SU-DHL-6 (cell line): ENCODE results near the gene TOP2A.

Experiments
- H2AFZ ChIP-seq: fragments of 200-600 bp; sonication (generic); 2 replicates; pipeline ENCODE4 v1.6.1; 2014; ENCODE audit warnings: low read depth, mild to moderate bottlenecking, moderate library complexity, mixed read lengths, antibody characterized with exemption, low read length; ENCODE audit not compliant: severe bottlenecking
- H3F3A ChIP-seq: fragments of 200-600 bp; shearing (Covaris generic); 2 replicates; pipeline ENCODE4 v1.6.0; 2016; ENCODE audit warnings: antibody characterized with exemption, mild to moderate bottlenecking; ENCODE audit not compliant: insufficient read depth
- H3K27ac ChIP-seq: fragments of 200-600 bp; sonication (generic); 2 replicates; pipeline ENCODE4 v1.5.1; 2016; ENCODE audit warnings: low read depth, mild to moderate bottlenecking, low read length, moderate library complexity, mixed read lengths
- H3K27me3 ChIP-seq: fragments of 200-600 bp; sonication (generic), shearing (Covaris generic); 2 replicates; pipeline ENCODE4 v1.6.0; 2014; ENCODE audit warnings: mild to moderate bottlenecking, low read length
- H3K36me3 ChIP-seq: fragments of 200-600 bp; sonication (generic); 2 replicates; pipeline ENCODE4 v1.6.1; 2014; ENCODE audit warnings: mild to moderate bottlenecking, low read length, mixed read lengths
- H3K4me2 ChIP-seq: fragments of 300-600, 200-600 bp; shearing (Covaris generic), sonication (generic); 2 replicates; pipeline ENCODE4 v1.6.0; 2014; ENCODE audit warnings: low read length, low read depth, mild to moderate bottlenecking; ENCODE audit not compliant: poor library complexity, severe bottlenecking
- H3K4me3 ChIP-seq: fragments of 200-600 bp; sonication (generic); 2 replicates; pipeline ENCODE4 v1.5.1; 2014; ENCODE audit warnings: antibody characterized with exemption, low read length, mild to moderate bottlenecking, mixed read lengths; ENCODE audit not compliant: insufficient read depth, poor library complexity, severe bottlenecking
- H3K79me2 ChIP-seq: fragments of 200-600 bp; sonication (generic); 2 replicates; pipeline ENCODE4 v1.6.1; 2014; ENCODE audit warnings: mild to moderate bottlenecking, low read length, moderate library complexity; ENCODE audit not compliant: insufficient read depth
- H3K9ac ChIP-seq: fragments of 200-600 bp; sonication (generic); 2 replicates; pipeline ENCODE4 v1.7.0; 2014; ENCODE audit warnings: mild to moderate bottlenecking, low read length
- H3K9me2 ChIP-seq: fragments of 200-600 bp; sonication (generic); replicated peaks from 2 replicates; pipeline ENCODE4 v1.6.1; 2014; ENCODE audit warnings: low read length; ENCODE audit not compliant: insufficient read depth
- H3K9me3 ChIP-seq: fragments of 200-600 bp; sonication (generic); 2 replicates; pipeline ENCODE4 v1.6.1; 2014; ENCODE audit warnings: low read length, mixed read lengths; ENCODE audit not compliant: insufficient read depth
- H4K20me1 ChIP-seq: fragments of 200-600 bp; sonication (generic); 2 replicates; pipeline ENCODE4 v1.6.1; 2014; ENCODE audit warnings: low read depth, mild to moderate bottlenecking, antibody characterized with exemption, low read length, moderate library complexity, mixed read lengths
- EZH2phosphoT487 ChIP-seq: fragments of 200-600 bp; sonication (generic), shearing (Covaris generic); conservative IDR thresholded peaks from 2 replicates; pipeline ENCODE4 v1.6.1; 2018; ENCODE audit warnings: mild to moderate bottlenecking, antibody characterized with exemption, low read length, moderate library complexity, mixed read lengths
- TF ChIP-seq, protein P1 (sequence below): fragments of 200-600 bp; sonication (generic); IDR thresholded peaks from one replicate; pipeline ENCODE4 v1.5.1; 2017; ENCODE audit warnings: antibody characterized with exemption, mild to moderate bottlenecking, low read length, moderate library complexity; ENCODE audit not compliant: insufficient read depth, poor library complexity, severe bottlenecking

TOP2A gene

DNA sequence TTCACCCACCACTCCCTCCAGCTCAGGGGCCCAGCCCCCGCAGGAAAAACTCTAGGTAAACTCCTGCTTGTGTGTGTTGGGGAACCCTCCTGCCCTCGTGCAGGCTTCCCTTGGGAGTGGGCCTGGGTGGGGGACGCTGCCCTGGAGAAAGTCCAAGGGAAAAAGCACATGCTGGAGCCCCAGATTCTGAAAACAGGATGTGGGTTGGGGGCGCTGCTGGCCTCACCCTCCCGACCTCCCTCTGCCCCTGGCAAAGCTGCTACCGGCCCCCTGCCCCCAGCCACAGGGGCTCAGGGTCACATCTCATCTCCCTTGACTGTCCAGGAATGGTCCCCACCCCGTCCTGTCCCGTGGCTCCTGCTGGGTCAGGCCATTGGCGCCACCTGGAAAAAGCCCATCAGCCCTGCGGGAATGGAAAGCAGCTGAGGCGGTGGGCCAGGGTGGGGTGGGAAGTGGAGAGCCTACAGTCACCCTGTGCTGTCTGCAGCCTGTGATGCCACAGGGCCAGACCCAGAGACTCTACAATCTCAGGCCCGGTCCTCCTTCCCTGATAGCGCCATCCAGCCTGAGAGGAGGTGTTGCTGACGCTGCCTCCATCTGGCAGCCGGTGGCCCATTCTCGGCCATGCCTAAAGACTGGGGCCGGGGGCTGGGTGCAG lies 50.7 kb downstream of the TOP2A start:
- TF ChIP-seq, protein P1, sequence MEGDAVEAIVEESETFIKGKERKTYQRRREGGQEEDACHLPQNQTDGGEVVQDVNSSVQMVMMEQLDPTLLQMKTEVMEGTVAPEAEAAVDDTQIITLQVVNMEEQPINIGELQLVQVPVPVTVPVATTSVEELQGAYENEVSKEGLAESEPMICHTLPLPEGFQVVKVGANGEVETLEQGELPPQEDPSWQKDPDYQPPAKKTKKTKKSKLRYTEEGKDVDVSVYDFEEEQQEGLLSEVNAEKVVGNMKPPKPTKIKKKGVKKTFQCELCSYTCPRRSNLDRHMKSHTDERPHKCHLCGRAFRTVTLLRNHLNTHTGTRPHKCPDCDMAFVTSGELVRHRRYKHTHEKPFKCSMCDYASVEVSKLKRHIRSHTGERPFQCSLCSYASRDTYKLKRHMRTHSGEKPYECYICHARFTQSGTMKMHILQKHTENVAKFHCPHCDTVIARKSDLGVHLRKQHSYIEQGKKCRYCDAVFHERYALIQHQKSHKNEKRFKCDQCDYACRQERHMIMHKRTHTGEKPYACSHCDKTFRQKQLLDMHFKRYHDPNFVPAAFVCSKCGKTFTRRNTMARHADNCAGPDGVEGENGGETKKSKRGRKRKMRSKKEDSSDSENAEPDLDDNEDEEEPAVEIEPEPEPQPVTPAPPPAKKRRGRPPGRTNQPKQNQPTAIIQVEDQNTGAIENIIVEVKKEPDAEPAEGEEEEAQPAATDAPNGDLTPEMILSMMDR, result no peak
- TF ChIP-seq EZH2phosphoT487, result no peak
- H3K4me2 ChIP-seq, result no peak overlapping the region
- H4K20me1 ChIP-seq, result no peaks in the 10 kb centered on the region; the same call in 1 of the 2 replicates
- no peaks in the 10 kb centered on the region for H3F3A ChIP-seq
- H3K79me2 ChIP-seq, result no peaks in the 10 kb centered on the region
- no peak overlapping the region for H2AFZ ChIP-seq
- no peaks in the 10 kb centered on the region for H3K36me3 ChIP-seq
- no peaks in the 10 kb centered on the region for H3K27me3 ChIP-seq
- H3K4me3 ChIP-seq, result no peak overlapping the region
- H3K9me3 ChIP-seq, result no peaks in the 10 kb centered on the region
- H3K27ac ChIP-seq, result no peak overlapping the region
- no peaks in the 10 kb centered on the region for H3K9me2 ChIP-seq
- no peak overlapping the region for H3K9ac ChIP-seq

DNA sequence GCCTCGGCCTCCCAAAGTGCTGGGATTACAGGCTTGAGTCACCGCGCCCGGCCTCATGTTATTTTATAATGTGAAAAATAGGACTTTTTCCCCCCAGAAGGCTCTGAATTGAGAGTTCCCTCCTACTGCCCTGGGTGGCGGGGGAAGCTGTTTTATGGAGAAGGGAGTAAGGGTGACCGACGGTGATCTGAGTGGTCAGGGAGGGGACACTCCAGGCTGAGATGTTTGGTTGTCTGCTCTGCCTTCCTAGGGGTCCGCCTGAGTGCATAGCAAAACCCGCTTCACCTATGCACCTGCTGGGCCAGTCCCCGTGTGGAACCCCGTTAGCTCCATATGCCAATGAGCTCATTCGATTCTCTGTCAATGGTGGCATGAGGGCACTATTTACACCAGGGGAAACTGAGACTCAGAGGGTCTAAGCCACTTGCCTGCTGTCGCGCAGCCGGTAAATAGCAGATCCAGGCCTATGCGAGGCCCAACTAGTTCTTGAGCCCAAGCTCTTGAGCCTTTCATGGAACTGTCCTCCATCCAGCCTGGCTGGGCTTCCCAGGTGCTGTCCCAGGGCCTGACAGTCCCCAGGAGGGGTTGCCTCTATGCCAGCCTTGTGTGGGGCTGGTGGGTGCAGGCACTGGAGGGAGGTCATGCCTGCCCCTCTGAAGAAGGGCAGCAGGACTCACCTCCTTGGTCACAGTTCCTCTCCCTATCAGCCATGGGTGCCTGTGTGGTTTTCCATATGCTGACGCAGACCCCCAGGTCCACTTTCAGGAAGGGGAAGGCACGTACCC lies 51.4 kb downstream of the TOP2A start:
- no peak overlapping the region for H3K4me2 ChIP-seq

DNA sequence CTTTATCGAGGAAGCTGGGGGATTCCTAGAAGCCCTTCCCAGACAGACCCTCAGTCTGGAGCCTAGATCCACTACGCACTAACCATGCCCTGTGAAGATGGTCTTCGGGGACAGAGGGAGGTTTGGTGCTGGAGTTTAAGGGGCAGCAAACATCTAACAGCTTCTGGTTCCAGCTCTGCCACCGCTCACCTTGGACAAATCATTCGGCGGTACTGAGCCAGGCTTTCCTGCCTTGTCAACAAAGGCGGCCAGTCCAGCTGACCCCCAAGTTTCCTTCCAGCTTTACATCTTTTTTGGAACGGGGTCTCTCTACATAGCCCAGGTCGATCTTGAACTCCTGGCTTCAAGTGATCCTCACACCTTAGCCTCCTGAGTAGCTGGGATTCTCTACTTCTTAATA lies 52.8 kb downstream of the TOP2A start:
- Histone ChIP-seq H3K4me2 (no peak overlapping the region), H3F3A (no peaks in the 10 kb centered on the region), H2AFZ (no peak overlapping the region), H3K79me2 (no peaks in the 10 kb centered on the region), H3K9me3 (no peaks in the 10 kb centered on the region), H3K9me2 (no peaks in the 10 kb centered on the region), H3K36me3 (no peaks in the 10 kb centered on the region), H3K27me3 (no peaks in the 10 kb centered on the region), H4K20me1 (no peaks in the 10 kb centered on the region; the same call in 1 of the 2 replicates), H3K9ac (no peak overlapping the region), H3K27ac (no peak overlapping the region), H3K4me3 (no peak overlapping the region)
- no peak for TF ChIP-seq EZH2phosphoT487
- TF ChIP-seq, protein P1, result no peak

More for the DNA sequence above, 51.4 kb downstream of the TOP2A start:
- H2AFZ ChIP-seq, result no peak overlapping the region
- H3K9me3 ChIP-seq, result no peaks in the 10 kb centered on the region
- no peaks in the 10 kb centered on the region for H3K9me2 ChIP-seq
- no peak overlapping the region for H3K4me3 ChIP-seq
- H3K36me3 ChIP-seq, result no peaks in the 10 kb centered on the region
- no peak overlapping the region for H3K27ac ChIP-seq
- no peak overlapping the region for H3K9ac ChIP-seq
- H3K27me3 ChIP-seq, result no peaks in the 10 kb centered on the region
- H4K20me1 ChIP-seq, result no peaks in the 10 kb centered on the region; the same call in 1 of the 2 replicates
- TF ChIP-seq, protein P1, result no peak
- no peak for TF ChIP-seq EZH2phosphoT487
- H3F3A ChIP-seq, result no peaks in the 10 kb centered on the region
- no peaks in the 10 kb centered on the region for H3K79me2 ChIP-seq
